HFF-Myc (cell line): ENCODE results near the gene THOC7.

Experiments used
- DNase-seq: peaks from one replicate; pipeline ENCODE4 v3.0.0-alpha.2; 2011; ENCODE audit warnings: low read depth; ENCODE audit errors: extremely low read depth
- H3K4me3 ChIP-seq: replicated peaks from 2 replicates; pipeline ENCODE4 v1.5.1; 2011; ENCODE audit warnings: low read depth, mild to moderate bottlenecking, control low read depth, low read length
- CTCF ChIP-seq: IDR thresholded peaks from 2 replicates; pipeline ENCODE4 v1.5.1; 2012; ENCODE audit warnings: mild to moderate bottlenecking, low read depth, low read length, control low read depth; ENCODE audit errors: missing control alignments

The THOC7 gene

GRCh38 chr3:63847718-63848450 is 15.7 kb downstream of the THOC7 start:
- DNase-seq = no peak
- H3K4me3 ChIP-seq = no peak overlapping the region
- no peak for TF ChIP-seq CTCF

- no peak overlapping the region for H3K4me3 ChIP-seq
- TF ChIP-seq CTCF = no peak
- no peak for DNase-seq
Observed at GRCh38 chr3:63845215-63845614, 18.4 kb downstream of the THOC7 start.

- DNase-seq = no peak
- H3K4me3 ChIP-seq = no peak overlapping the region
- TF ChIP-seq CTCF = no peak
Observed at GRCh38 chr3:63842127-63842526, 21.5 kb downstream of the THOC7 start.

- H3K4me3 ChIP-seq = no peak overlapping the region
- DNase-seq = no peak
Observed at GRCh38 chr3:63841704-63842103, 21.9 kb downstream of the THOC7 start.

GRCh38 chr3:63832395-63832794 is 31.2 kb downstream of the THOC7 start:
- TF ChIP-seq CTCF = no peak
- no peak for DNase-seq
- no peak overlapping the region for H3K4me3 ChIP-seq

More at GRCh38 chr3:63841704-63842103, 21.9 kb downstream of the THOC7 start:
- no peak for TF ChIP-seq CTCF

- no peak overlapping the region for H3K4me3 ChIP-seq
- TF ChIP-seq CTCF = no peak
- no peak for DNase-seq
Observed at GRCh38 chr3:63830526-63830925, 33.1 kb downstream of the THOC7 start.

GRCh38 chr3:63824309-63824708 is 39.3 kb downstream of the THOC7 start:
- no peak overlapping the region for H3K4me3 ChIP-seq
- no peak for TF ChIP-seq CTCF
- DNase-seq = peak; percentile 9
